HepG2 (cell line): ENCODE measurements around the gene TMEM233. TPM values are rescaled to one million over a fixed set of nuclear protein-coding genes. Genes with fewer than 3 reads are reported as not detected.

Source experiments
- CAMTA2 ChIP-seq: sonication (generic); formaldehyde crosslinking; IDR thresholded peaks from 2 replicates; pipeline ENCODE4 v1.4.0; 2020; ENCODE audit warnings: mild to moderate bottlenecking, missing genetic modification reagents, borderline replicate concordance
- CC2D1A ChIP-seq: sonication (generic); formaldehyde crosslinking; IDR thresholded peaks from 2 replicates; pipeline ENCODE4 v1.8.1; 2023; ENCODE audit warnings: mild to moderate bottlenecking, missing genetic modification reagents
- CHD2 ChIP-seq: IDR thresholded peaks from 2 replicates; pipeline ENCODE4 v1.6.1; 2011; ENCODE audit warnings: low read depth, low read length, improper control_type of control experiment
- E2F1 ChIP-seq: sonication (generic); formaldehyde crosslinking; IDR thresholded peaks from 2 replicates; pipeline ENCODE4 v1.5.0; 2020; ENCODE audit warnings: missing genetic modification reagents
- FIP1L1 ChIP-seq: fragments of 200-400 bp; formaldehyde crosslinking; IDR thresholded peaks from 2 replicates; pipeline ENCODE4 v1.6.1; 2018; ENCODE audit warnings: low read depth, mild to moderate bottlenecking, low read length, moderate library complexity, borderline replicate concordance; ENCODE audit not compliant: insufficient read depth
- HOXD1 ChIP-seq: sonication (generic); formaldehyde crosslinking; IDR thresholded peaks from 2 replicates; pipeline ENCODE4 v1.5.0; 2020; ENCODE audit warnings: missing genetic modification reagents
- KDM6A ChIP-seq: IDR thresholded peaks from 2 replicates; pipeline ENCODE4 v1.6.1; 2016; ENCODE audit warnings: low read depth
- MIXL1 ChIP-seq: IDR thresholded peaks from 2 replicates; pipeline ENCODE4 v1.6.1; 2016
- MNT ChIP-seq: fragments of 450-650 bp; IDR thresholded peaks from 2 replicates; pipeline ENCODE4 v1.6.1; 2016
- MTA1 ChIP-seq: sonication (generic); formaldehyde crosslinking; IDR thresholded peaks from 2 replicates; pipeline ENCODE4 v1.4.0; 2020; ENCODE audit warnings: missing genetic modification reagents, mild to moderate bottlenecking, borderline replicate concordance
- NRL ChIP-seq: sonication (generic); formaldehyde crosslinking; IDR thresholded peaks from 2 replicates; pipeline ENCODE4 v1.5.0; 2020; ENCODE audit warnings: missing genetic modification reagents, mild to moderate bottlenecking, moderate library complexity, borderline replicate concordance
- RELA ChIP-seq: sonication (generic); formaldehyde crosslinking; IDR thresholded peaks from 2 replicates; pipeline ENCODE4 v1.4.0; 2020; ENCODE audit warnings: missing genetic modification reagents
- SNAPC5 ChIP-seq: sonication (generic); formaldehyde crosslinking; IDR thresholded peaks from 2 replicates; pipeline ENCODE4 v1.8.1; 2023; ENCODE audit warnings: mild to moderate bottlenecking, missing genetic modification reagents, borderline replicate concordance
- SPEN ChIP-seq: sonication (generic); formaldehyde crosslinking; IDR thresholded peaks from 2 replicates; pipeline ENCODE4 v1.5.1; 2020; ENCODE audit warnings: low read depth, mild to moderate bottlenecking, missing genetic modification reagents
- TP53 ChIP-seq: sonication (generic); formaldehyde crosslinking; conservative IDR thresholded peaks from 2 replicates; pipeline ENCODE4 v1.4.0; 2020; ENCODE audit warnings: missing genetic modification reagents
- U2AF1 ChIP-seq: fragments of 200-400 bp; formaldehyde crosslinking; optimal IDR thresholded peaks from 2 replicates; pipeline ENCODE3; 2017; ENCODE audit warnings: mild to moderate bottlenecking, low read depth, low read length
- ZBTB44 ChIP-seq: sonication (generic); formaldehyde crosslinking; IDR thresholded peaks from 2 replicates; pipeline ENCODE4 v1.4.0; 2020; ENCODE audit warnings: missing genetic modification reagents
- ZNF3 ChIP-seq: IDR thresholded peaks from 2 replicates; pipeline ENCODE4 v1.7.0; 2017; ENCODE audit warnings: inconsistent platforms
- ZNF616 ChIP-seq: sonication (generic); formaldehyde crosslinking; IDR thresholded peaks from 2 replicates; pipeline ENCODE4 v1.5.0; 2020; ENCODE audit warnings: low read depth, mild to moderate bottlenecking, missing genetic modification reagents
- ZNF670 ChIP-seq: sonication (generic); formaldehyde crosslinking; IDR thresholded peaks from 2 replicates; pipeline ENCODE4 v1.8.0; 2022; ENCODE audit warnings: mild to moderate bottlenecking, missing genetic modification reagents, borderline replicate concordance
- ZNF678 ChIP-seq: sonication (generic); formaldehyde crosslinking; IDR thresholded peaks from 2 replicates; pipeline ENCODE4 v1.4.0; 2020; ENCODE audit warnings: mild to moderate bottlenecking, missing genetic modification reagents
- ZNF687 ChIP-seq: sonication (generic); formaldehyde crosslinking; IDR thresholded peaks from 2 replicates; pipeline ENCODE4 v1.5.1; 2020; ENCODE audit warnings: mild to moderate bottlenecking, missing genetic modification reagents, moderate library complexity
- polyA plus RNA-seq, 8 experiments: library from polyadenylated mRNA; depleted of rRNA in 3 of 8; stranded (reverse) in 7 of 8; unstranded in 1 of 8; fragments of >200 nt; fragmentation: Illumina TruSeq in 4 of 8; extraction: Trizol in 4 of 8; gene quantifications; 2 replicates each; pipeline versions ENCODE4 v1.2.1 to v1.2.3, GENCODE V29; 2011 to 2016; ENCODE audit warnings: low read depth in 4 of 8, missing spikeins in 1 of 8, mixed read lengths in 1 of 8; ENCODE audit not compliant: insufficient read depth in 1 of 8
- total RNA-seq, 5 experiments: library from RNA; depleted of rRNA; stranded (reverse); fragments of >200 nt; fragmentation: Illumina TruSeq; extraction: Trizol; gene quantifications; 2 replicates each; pipeline ENCODE4 v1.2.3, GENCODE V29; 2016; ENCODE audit warnings: low read depth in 1 of 5

The TMEM233 gene
- total and polyA plus RNA-seq, 2 of the 13 experiments (the other 11 are each of a cell fraction or from before 2014, with no cell fraction given), result 0.03 TPM; not detected in 1

- TF ChIP-seq SPEN (peak; percentile 82), ZNF616 (0 out of 2 replicates have a peak, but pooled peaks have one; percentile 65), ZNF678 (no peak), U2AF1 (peak; percentile 41), TP53 (CRISPR knock-in tag) (0 out of 2 replicates have a peak, but pooled peaks have one; percentile 29), ZNF3 (CRISPR knock-in tag) (no peak), MIXL1 (CRISPR knock-in tag) (peak; percentile 40), CAMTA2 (no peak), MTA1 (CRISPR knock-in tag) (peak; percentile 57; the same call in 1 of the 2 replicates), RELA (CRISPR knock-in tag) (no peak), SNAPC5 (CRISPR knock-in tag) (peak; percentile 25; the same call in 1 of the 2 replicates), ZNF670 (CRISPR knock-in tag) (0 out of 2 replicates have a peak, but pooled peaks have one; percentile 73), FIP1L1 (no peak), E2F1 (CRISPR knock-in tag) (no peak), CC2D1A (CRISPR knock-in tag) (0 out of 2 replicates have a peak, but pooled peaks have one; percentile 49), NRL (peak; percentile 82), ZNF687 (CRISPR knock-in tag) (peak; percentile 98), KDM6A (no peak), ZBTB44 (no peak), MNT (peak; percentile 36), HOXD1 (peak; percentile 30; the same call in 1 of the 2 replicates), CHD2 (peak; percentile 82)
Measured at GRCh38 chr12:119667577-119668323, 74.2 kb downstream of the TMEM233 start, which contains the start of gene PRKAB1 (continued).
